DMS53 treated with DMSO at 0.1 percent for 48 hours (cell line): ENCODE data around the gene KCNQ2.

ENCODE experiments used
- DNase-seq: peaks from one replicate; lab custom pipeline; 2025; ENCODE audit not compliant: unreplicated experiment; lab: John Stamatoyannopoulos, UW

Gene KCNQ2

GRCh38 chr20:63435552-63435951 lies 36.9 kb downstream of the KCNQ2 start:
- no peak for DNase-seq

GRCh38 chr20:63434599-63435378 lies 37.7 kb downstream of the KCNQ2 start:
- DNase-seq: no peak

GRCh38 chr20:63433756-63434531 lies 38.5 kb downstream of the KCNQ2 start:
- no peak for DNase-seq

- no peak for DNase-seq
Measured at GRCh38 chr20:63433351-63433750, 39.1 kb downstream of the KCNQ2 start.

- no peak for DNase-seq
Measured at GRCh38 chr20:63432577-63433325, 39.7 kb downstream of the KCNQ2 start.

GRCh38 chr20:63431944-63432343 lies 40.5 kb downstream of the KCNQ2 start:
- DNase-seq: no peak

- no peak for DNase-seq
Measured at GRCh38 chr20:63430891-63431290, 41.6 kb downstream of the KCNQ2 start.

- DNase-seq: no peak
Measured at GRCh38 chr20:63429992-63430391, 42.5 kb downstream of the KCNQ2 start.

- no peak for DNase-seq
Measured at GRCh38 chr20:63428906-63429575, 43.4 kb downstream of the KCNQ2 start.

- DNase-seq: no peak
Measured at GRCh38 chr20:63427724-63428330, 44.6 kb downstream of the KCNQ2 start.

GRCh38 chr20:63427206-63427605 lies 45.2 kb downstream of the KCNQ2 start:
- DNase-seq: no peak

- no peak for DNase-seq
Measured at GRCh38 chr20:63425846-63426485, 46.5 kb downstream of the KCNQ2 start.

GRCh38 chr20:63424613-63425012 lies 47.8 kb downstream of the KCNQ2 start:
- DNase-seq: no peak

GRCh38 chr20:63423751-63424150 lies 48.7 kb downstream of the KCNQ2 start:
- DNase-seq: no peak

- DNase-seq: no peak
Measured at GRCh38 chr20:63422653-63423052, 49.8 kb downstream of the KCNQ2 start.

GRCh38 chr20:63421913-63422312 lies 50.5 kb downstream of the KCNQ2 start:
- no peak for DNase-seq

GRCh38 chr20:63421094-63421692 lies 51.3 kb downstream of the KCNQ2 start:
- DNase-seq: no peak

- DNase-seq: no peak
Measured at GRCh38 chr20:63420359-63421093, 51.9 kb downstream of the KCNQ2 start.

GRCh38 chr20:63419299-63419698 lies 53.2 kb downstream of the KCNQ2 start:
- DNase-seq: no peak
